H9 (cell line): ENCODE results near the gene NPHS1. TPM values are rescaled to one million over a fixed set of nuclear protein-coding genes. Genes with fewer than 3 reads are reported as not detected.

Source experiments
- DNase-seq: peaks from one replicate; pipeline ENCODE4 v3.0.0-alpha.2; 2017
- H2AFZ ChIP-seq: one replicate; pipeline ENCODE4 v1.6.1; 2013; ENCODE audit warnings: mild to moderate bottlenecking, low read length, control low read depth, moderate library complexity
- H2AK5ac ChIP-seq: 2 replicates; pipeline ENCODE4 v1.6.1; 2013; ENCODE audit warnings: low read length, control low read depth, mixed read lengths; ENCODE audit not compliant: insufficient read length
- H2BK120ac ChIP-seq: one replicate; pipeline ENCODE4 v1.6.1; 2013; ENCODE audit warnings: low read depth, mild to moderate bottlenecking, low read length, control low read depth, inconsistent platforms; ENCODE audit not compliant: poor library complexity, severe bottlenecking
- H2BK12ac ChIP-seq: 2 replicates; pipeline ENCODE4 v1.6.1; 2013; ENCODE audit warnings: low read length, control low read depth, mixed read lengths, low read depth; ENCODE audit not compliant: insufficient read length
- H2BK15ac ChIP-seq: 2 replicates; pipeline ENCODE4 v1.6.1; 2013; ENCODE audit warnings: low read depth, low read length, control low read depth
- H2BK20ac ChIP-seq: one replicate; pipeline ENCODE4 v1.6.1; 2013; ENCODE audit warnings: low read depth, mild to moderate bottlenecking, low read length, control low read depth, inconsistent platforms; ENCODE audit not compliant: poor library complexity, severe bottlenecking
- H2BK5ac ChIP-seq: 2 replicates; pipeline ENCODE4 v1.6.1; 2013; ENCODE audit warnings: low read length, control low read depth, mixed read lengths; ENCODE audit not compliant: insufficient read length
- H3K14ac ChIP-seq: 2 replicates; pipeline ENCODE4 v1.6.1; 2013; ENCODE audit warnings: low read length, control low read depth; ENCODE audit not compliant: insufficient read depth
- H3K18ac ChIP-seq: 2 replicates; pipeline ENCODE4 v1.6.1; 2013; ENCODE audit warnings: low read depth, mild to moderate bottlenecking, mixed read lengths, low read length, control low read depth; ENCODE audit not compliant: insufficient read length
- H3K23ac ChIP-seq: 2 replicates; pipeline ENCODE4 v1.6.1; 2013; ENCODE audit warnings: low read length, control low read depth, mixed read lengths, low read depth; ENCODE audit not compliant: insufficient read length
- H3K23me2 ChIP-seq: 2 replicates; pipeline ENCODE4 v1.6.1; 2013; ENCODE audit warnings: low read depth, mild to moderate bottlenecking, mixed read lengths, low read length, control low read depth; ENCODE audit not compliant: insufficient read length, poor library complexity, severe bottlenecking
- H3K27ac ChIP-seq: 2 replicates; pipeline ENCODE4 v1.5.1; 2013; ENCODE audit warnings: low read length, control low read depth, mixed read lengths, low read depth; ENCODE audit not compliant: insufficient read length
- H3K27me3 ChIP-seq: 2 replicates; pipeline ENCODE4 v1.6.1; 2013; ENCODE audit warnings: low read length, control low read depth, inconsistent platforms; ENCODE audit not compliant: insufficient read depth
- H3K4ac ChIP-seq: 2 replicates; pipeline ENCODE4 v1.6.1; 2013; ENCODE audit warnings: low read depth, mild to moderate bottlenecking, control low read depth, inconsistent platforms, low read length, moderate library complexity
- H3K4me1 ChIP-seq: 2 replicates; pipeline ENCODE4 v1.6.1; 2013; ENCODE audit warnings: low read length, control low read depth, inconsistent platforms; ENCODE audit not compliant: insufficient read depth
- H3K4me2 ChIP-seq: 2 replicates; pipeline ENCODE4 v1.6.1; 2013; ENCODE audit warnings: low read length, control low read depth, mixed read lengths; ENCODE audit not compliant: insufficient read length, insufficient read depth
- H3K56ac ChIP-seq: 2 replicates; pipeline ENCODE4 v1.6.1; 2013; ENCODE audit warnings: low read depth, mild to moderate bottlenecking, mixed read lengths, low read length, control low read depth; ENCODE audit not compliant: insufficient read length
- H3K79me1 ChIP-seq: 2 replicates; pipeline ENCODE4 v1.6.1; 2013; ENCODE audit warnings: low read depth, mild to moderate bottlenecking, moderate library complexity, low read length, control low read depth, inconsistent platforms; ENCODE audit not compliant: insufficient read depth, poor library complexity, severe bottlenecking
- H3K79me2 ChIP-seq: 2 replicates; pipeline ENCODE4 v1.6.1; 2013; ENCODE audit warnings: low read length, control low read depth, inconsistent platforms; ENCODE audit not compliant: insufficient read depth
- H3K9ac ChIP-seq: 2 replicates; pipeline ENCODE4 v1.6.1; 2013; ENCODE audit warnings: low read length, control low read depth, mixed read lengths; ENCODE audit not compliant: insufficient read length; ENCODE audit errors: extremely low read depth
- H3K9me3 ChIP-seq: one replicate; pipeline ENCODE4 v1.6.1; 2013; ENCODE audit warnings: low read depth, low read length, inconsistent platforms; ENCODE audit not compliant: control insufficient read depth
- H3T11ph ChIP-seq: one replicate; pipeline ENCODE4 v1.6.1; 2013; ENCODE audit warnings: mild to moderate bottlenecking, low read length, control low read depth, inconsistent platforms
- H4K20me1 ChIP-seq: one replicate; pipeline ENCODE4 v1.6.1; 2013; ENCODE audit not compliant: control insufficient read depth, insufficient read length, insufficient read depth
- H4K5ac ChIP-seq: 2 replicates; pipeline ENCODE4 v1.6.1; 2013; ENCODE audit warnings: low read depth, mild to moderate bottlenecking, mixed read lengths, low read length, control low read depth; ENCODE audit not compliant: insufficient read length
- H4K8ac ChIP-seq: replicated peaks from 2 replicates; pipeline ENCODE4 v1.6.1; 2013; ENCODE audit warnings: low read length, control low read depth, mixed read lengths, low read depth; ENCODE audit not compliant: insufficient read length
- H4K91ac ChIP-seq: 2 replicates; pipeline ENCODE4 v1.6.1; 2013; ENCODE audit warnings: low read depth, mild to moderate bottlenecking, moderate library complexity, mixed read lengths, low read length, control low read depth; ENCODE audit not compliant: insufficient read length
- H3K27ac Mint-ChIP-seq, 3 experiments: 2 replicates in 2 of 3; 3 replicates in 1 of 3; pipeline ENCODE4 v1.8.0; 2020 to 2021; ENCODE audit warnings: mixed read lengths in 3 of 3, mild to moderate bottlenecking in 1 of 3, moderate library complexity in 1 of 3
- H3K27me3 Mint-ChIP-seq: 2 replicates; pipeline ENCODE4 v1.8.0; 2021; ENCODE audit warnings: low read depth, mild to moderate bottlenecking, moderate library complexity, mixed read lengths
- H3K36me3 Mint-ChIP-seq, 3 experiments: 2 replicates in 2 of 3; 3 replicates in 1 of 3; pipeline ENCODE4 v1.8.0; 2020 to 2021; ENCODE audit warnings: low read depth in 3 of 3, mixed read lengths in 3 of 3; ENCODE audit not compliant: insufficient read depth in 1 of 3
- H3K4me1 Mint-ChIP-seq, 2 experiments: 2 replicates each; pipeline ENCODE4 v1.8.0; 2020; ENCODE audit warnings: mixed read lengths in 2 of 2
- H3K4me3 Mint-ChIP-seq, 2 experiments: 2 replicates in 1 of 2; 3 replicates in 1 of 2; pipeline ENCODE4 v1.8.0; 2020 to 2021; ENCODE audit warnings: mild to moderate bottlenecking in 2 of 2, mixed read lengths in 2 of 2, moderate library complexity in 1 of 2
- H3K9me3 Mint-ChIP-seq, 2 experiments: 2 replicates in 1 of 2; 3 replicates in 1 of 2; pipeline ENCODE4 v1.8.0; 2020; ENCODE audit warnings: mild to moderate bottlenecking in 2 of 2, mixed read lengths in 2 of 2, moderate library complexity in 1 of 2
- CTCF ChIP-seq: fragments of 200-600 bp; sonication (generic); conservative IDR thresholded peaks from 3 replicates; pipeline ENCODE4 v1.8.0; 2021; ENCODE audit warnings: antibody characterized with exemption, mild to moderate bottlenecking
- WGBS: extraction: QIAGEN DNeasy Blood & Tissue Kit; methylation state at CpG from one replicate; pipeline ENCODE4 v1.1.7; 2013; ENCODE audit warnings: missing lambda C conversion rate, low lambda C conversion rate, mixed read lengths; ENCODE audit not compliant: insufficient read length; ENCODE audit errors: extremely low coverage; 5-methylcytosine and 5-hydroxymethylcytosine counted together
- total RNA-seq: library from RNA; stranded (reverse); gene quantifications from 2 replicates; pipeline ENCODE4 v1.2.1, GENCODE V29; 2021

Gene NPHS1
- total RNA-seq, 1 experiment from 2014 or later, result 0.83 TPM

DNA sequence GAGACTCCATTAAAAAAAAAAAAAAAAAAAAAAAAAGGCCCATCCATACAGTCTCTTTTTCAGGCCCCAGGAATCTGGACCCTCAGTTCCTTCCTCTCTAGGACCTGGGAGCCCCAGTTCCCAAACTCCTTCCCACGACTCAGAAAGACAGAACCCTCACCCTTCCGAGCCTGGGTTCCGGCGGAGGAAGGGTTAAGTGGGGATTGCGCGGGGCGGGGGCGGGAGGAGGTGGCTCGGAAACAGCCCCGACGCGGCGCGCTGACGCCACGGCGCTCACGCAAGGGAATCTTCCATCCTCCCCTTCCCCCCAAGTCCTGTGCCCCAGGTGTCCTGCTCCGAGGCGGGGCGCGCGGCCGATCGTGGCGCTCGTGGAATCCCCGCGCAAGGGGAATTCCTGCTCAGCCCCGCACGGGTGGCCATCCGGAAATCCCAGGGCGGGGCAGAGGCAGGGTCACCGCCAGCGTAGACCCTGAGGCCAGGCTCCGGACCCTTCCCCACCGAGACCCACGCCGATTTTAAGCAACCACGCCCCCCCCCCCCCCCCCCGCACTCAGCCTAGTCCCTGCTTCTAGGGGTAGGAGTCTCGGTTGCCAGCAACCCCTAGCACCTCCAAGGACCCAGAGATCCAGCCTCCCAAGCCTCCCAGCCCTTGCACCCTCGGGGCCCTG, 47.4 kb upstream of the NPHS1 start:
- no peak overlapping the region for H3K4ac ChIP-seq
- H3K4me1 Mint-ChIP-seq, result peaks cover 17 to 35% of the 10 kb centered on the region in 2 experiments
- no peaks in the 10 kb centered on the region for H3K79me2 ChIP-seq
- no peak overlapping the region for H4K5ac ChIP-seq
- no peak for TF ChIP-seq CTCF
- H3K79me1 ChIP-seq, result peaks cover 3% of the 10 kb centered on the region
- no peak overlapping the region for H3T11ph ChIP-seq
- peak overlapping the region; percentile 90 to 99 for H3K4me3 Mint-ChIP-seq
- peak overlapping the region; percentile 62; the same call in 1 of the 2 replicates for H3K14ac ChIP-seq
- H3K23me2 ChIP-seq, result peaks cover 10% of the 10 kb centered on the region
- whole genome bisulfite sequencing, result no CpG with 5 or more reads among the region's 43 CpGs
- peaks cover 5% of the 10 kb centered on the region; the same call in 1 of the 2 replicates for H3K4me1 ChIP-seq
- no peak overlapping the region for H3K56ac ChIP-seq
- H3K27ac ChIP-seq, result no peak overlapping the region
- peaks cover 12% of the 10 kb centered on the region for H3K27me3 Mint-ChIP-seq
- H2AFZ ChIP-seq, result no peak overlapping the region
- no peak overlapping the region for H2BK120ac ChIP-seq
- H4K20me1 ChIP-seq, result no peaks in the 10 kb centered on the region
- no peak overlapping the region for H2AK5ac ChIP-seq
- no peak overlapping the region for H2BK5ac ChIP-seq
- H3K4me2 ChIP-seq, result peak overlapping the region; percentile 78
- H3K36me3 Mint-ChIP-seq, result peaks cover 9 to 33% (median 27%) of the 10 kb centered on the region in 3 experiments; a peak in 6 of 7 replicates
- H4K8ac ChIP-seq, result no peak overlapping the region
- no peak overlapping the region for H2BK12ac ChIP-seq
- peak; percentile 65 for DNase-seq
- H3K9me3 Mint-ChIP-seq, result no peaks in the 10 kb centered on the region; a peak in 1 of 5 replicates
- no peaks in the 10 kb centered on the region for H3K9me3 ChIP-seq
- no peak overlapping the region for H4K91ac ChIP-seq
- H3K27ac Mint-ChIP-seq, result peak overlapping the region in 2 of 3 experiments; percentile 84 to 95; a peak in 3 of 7 replicates
- H2BK20ac ChIP-seq, result no peak overlapping the region
- peak overlapping the region; percentile 49 for H3K9ac ChIP-seq
- H3K18ac ChIP-seq, result no peak overlapping the region
- H3K23ac ChIP-seq, result no peak overlapping the region
- H3K27me3 ChIP-seq, result no peaks in the 10 kb centered on the region
- H2BK15ac ChIP-seq, result no peak overlapping the region
